HEK293 (cell line): Measurements from ENCODE around the gene SEC14L6.
"Not testable (repeated sequence)": the region's sequence is repeated elsewhere in the genome, so short reads cannot be mapped to it uniquely, and the experiment has no call there.

Source experiments
- CTCF ChIA-PET: fragments of 350-600 bp; formaldehyde crosslinking; extraction: SDS; loops from one replicate; lab custom pipeline; 2021; ENCODE audit warnings: antibody characterized with exemption; lab: Yijun Ruan, JAX
- POLR2A ChIA-PET: fragments of 300-600 bp; formaldehyde crosslinking; extraction: SDS; loops from one replicate; lab custom pipeline; 2020; ENCODE audit warnings: antibody characterized with exemption, inconsistent platforms; lab: Yijun Ruan, JAX
- H3K27ac ChIP-seq: fragments of 200-500 bp; sonication (Bioruptor generic); 2 replicates; pipeline ENCODE4 v1.5.1; 2014; ENCODE audit warnings: low read depth, low read length, control low read depth, inconsistent platforms; ENCODE audit errors: extremely low read depth
- H3K36me3 ChIP-seq, 2 experiments: fragments of 200-500 bp in 1 of 2; sonication (Bioruptor generic) in 1 of 2; 1 replicate in 1 of 2; 2 replicates in 1 of 2; pipeline ENCODE4 v1.5.1; 2014 to 2017; ENCODE audit warnings: inconsistent platforms in 2 of 2, low read length in 2 of 2; ENCODE audit not compliant: control insufficient read depth in 2 of 2, insufficient read depth in 1 of 2
- H3K4me1 ChIP-seq: fragments of 200-500 bp; sonication (Bioruptor generic); 2 replicates; pipeline ENCODE4 v1.5.1; 2014; ENCODE audit warnings: mild to moderate bottlenecking, low read length, inconsistent platforms; ENCODE audit not compliant: control insufficient read depth, insufficient read depth
- H3K4me3 ChIP-seq: 2 replicates; pipeline ENCODE4 v1.5.1; 2011; ENCODE audit warnings: low read depth, mild to moderate bottlenecking, control low read depth, low read length, moderate library complexity
- H3K9me3 ChIP-seq: fragments of 200-500 bp; sonication (Bioruptor generic); 2 replicates; pipeline ENCODE4 v1.5.1; 2014; ENCODE audit warnings: low read depth, low read length, inconsistent platforms; ENCODE audit not compliant: control insufficient read depth, insufficient read depth
- ELK4 ChIP-seq: IDR thresholded peaks from 2 replicates; pipeline ENCODE4 v1.6.1; 2011; ENCODE audit warnings: mild to moderate bottlenecking, low read depth, low read length, borderline replicate concordance
- HOXA7 ChIP-seq: sonication (generic); formaldehyde crosslinking; IDR thresholded peaks from 2 replicates; pipeline ENCODE4 v1.8.1; 2022; ENCODE audit warnings: missing genetic modification reagents, borderline replicate concordance
- OSR2 ChIP-seq: fragments of 450-650 bp; formaldehyde crosslinking; IDR thresholded peaks from 2 replicates; pipeline ENCODE4 v1.5.1; 2016; ENCODE audit warnings: missing biosample characterization, missing genetic modification characterization
- OVOL3 ChIP-seq: fragments of 450-650 bp; formaldehyde crosslinking; IDR thresholded peaks from 2 replicates; pipeline ENCODE4 v1.5.1; 2016; ENCODE audit warnings: missing biosample characterization, missing genetic modification characterization
- PATZ1 ChIP-seq: fragments of 450-650 bp; formaldehyde crosslinking; IDR thresholded peaks from 2 replicates; pipeline ENCODE4 v1.5.1; 2016; ENCODE audit warnings: missing biosample characterization, missing genetic modification characterization
- SALL2 ChIP-seq: fragments of 450-650 bp; formaldehyde crosslinking; IDR thresholded peaks from 2 replicates; pipeline ENCODE4 v1.5.0; 2017; ENCODE audit warnings: missing biosample characterization, mild to moderate bottlenecking, missing genetic modification characterization, borderline replicate concordance
- SCRT2 ChIP-seq: fragments of 450-650 bp; formaldehyde crosslinking; IDR thresholded peaks from 2 replicates; pipeline ENCODE4 v1.5.1; 2016; ENCODE audit warnings: missing biosample characterization, missing genetic modification characterization
- YY2 ChIP-seq: fragments of 450-650 bp; formaldehyde crosslinking; IDR thresholded peaks from 2 replicates; pipeline ENCODE4 v1.5.1; 2016; ENCODE audit warnings: missing biosample characterization, missing genetic modification characterization
- ZBTB6 ChIP-seq: fragments of 450-650 bp; formaldehyde crosslinking; IDR thresholded peaks from 2 replicates; pipeline ENCODE4 v1.5.1; 2017; ENCODE audit warnings: missing biosample characterization, missing genetic modification characterization
- ZFP37 ChIP-seq: fragments of 450-650 bp; formaldehyde crosslinking; IDR thresholded peaks from 2 replicates; pipeline ENCODE4 v1.5.1; 2016; ENCODE audit warnings: missing biosample characterization, missing genetic modification characterization
- ZIC2 ChIP-seq: fragments of 450-650 bp; formaldehyde crosslinking; IDR thresholded peaks from 2 replicates; pipeline ENCODE4 v1.5.1; 2016; ENCODE audit warnings: missing biosample characterization, missing genetic modification characterization
- ZNF121 ChIP-seq: fragments of 450-650 bp; formaldehyde crosslinking; IDR thresholded peaks from 2 replicates; pipeline ENCODE4 v1.5.1; 2016; ENCODE audit warnings: missing biosample characterization, missing genetic modification characterization
- ZNF133 ChIP-seq: fragments of 450-650 bp; formaldehyde crosslinking; IDR thresholded peaks from 2 replicates; pipeline ENCODE4 v1.5.1; 2016; ENCODE audit warnings: missing biosample characterization, missing genetic modification characterization
- ZNF184 ChIP-seq: fragments of 450-650 bp; IDR thresholded peaks from 2 replicates; pipeline ENCODE4 v1.5.1; 2018; ENCODE audit warnings: missing biosample characterization, mild to moderate bottlenecking, missing genetic modification characterization
- ZNF214 ChIP-seq: fragments of 450-650 bp; formaldehyde crosslinking; IDR thresholded peaks from 2 replicates; pipeline ENCODE4 v1.5.1; 2017; ENCODE audit warnings: missing biosample characterization, mild to moderate bottlenecking, missing genetic modification characterization, borderline replicate concordance
- ZNF324 ChIP-seq: fragments of 450-650 bp; formaldehyde crosslinking; IDR thresholded peaks from 2 replicates; pipeline ENCODE4 v1.5.1; 2016; ENCODE audit warnings: missing biosample characterization, missing genetic modification characterization
- ZNF394 ChIP-seq: fragments of 450-650 bp; formaldehyde crosslinking; IDR thresholded peaks from 2 replicates; pipeline ENCODE4 v1.5.1; 2016; ENCODE audit warnings: missing biosample characterization, missing genetic modification characterization, mild to moderate bottlenecking, moderate library complexity, borderline replicate concordance
- ZNF433 ChIP-seq: fragments of 450-650 bp; formaldehyde crosslinking; IDR thresholded peaks from 2 replicates; pipeline ENCODE4 v1.5.1; 2016; ENCODE audit warnings: missing biosample characterization, missing genetic modification characterization, low read depth
- ZNF660 ChIP-seq: fragments of 450-650 bp; IDR thresholded peaks from 2 replicates; pipeline ENCODE4 v1.5.1; 2018; ENCODE audit warnings: missing biosample characterization, mild to moderate bottlenecking, missing genetic modification characterization
- TF ChIP-seq, protein P1 (sequence below): fragments of 450-650 bp; formaldehyde crosslinking; IDR thresholded peaks from 2 replicates; pipeline ENCODE4; 2016; ENCODE audit warnings: missing biosample characterization, missing genetic modification characterization
- TF ChIP-seq, protein P2 (sequence below): fragments of 450-650 bp; formaldehyde crosslinking; IDR thresholded peaks from 2 replicates; pipeline ENCODE4 v1.5.1; 2016; ENCODE audit warnings: missing biosample characterization, missing genetic modification characterization, borderline replicate concordance
- TF ChIP-seq, protein P3 (sequence below): fragments of 450-650 bp; formaldehyde crosslinking; IDR thresholded peaks from 2 replicates; pipeline ENCODE4 v1.5.1; 2016; ENCODE audit warnings: missing biosample characterization, missing genetic modification characterization
- TF ChIP-seq, protein P4 (sequence below): fragments of 450-650 bp; IDR thresholded peaks from 2 replicates; pipeline ENCODE4 v1.5.1; 2018; ENCODE audit warnings: missing biosample characterization, missing genetic modification characterization

Gene SEC14L6

DNA sequence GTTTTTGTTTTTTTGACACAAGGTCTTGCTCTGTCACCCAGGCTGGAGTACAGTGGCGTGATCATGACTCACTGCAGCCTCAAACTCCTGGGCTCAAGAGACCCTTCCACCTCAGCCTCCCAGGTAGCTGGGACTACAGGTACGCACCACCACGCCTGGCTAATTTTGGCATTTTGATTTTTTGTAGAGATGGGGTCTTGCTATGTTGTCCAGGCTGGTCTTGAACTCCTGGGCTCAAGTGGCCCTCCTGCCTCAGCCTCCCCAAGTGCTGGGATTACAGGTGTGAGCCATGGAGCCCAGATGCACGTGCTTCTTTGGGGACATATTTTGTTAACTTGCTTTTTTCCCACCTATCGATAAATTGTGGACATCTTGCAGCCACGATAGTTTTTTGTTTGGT, 20.7 kb upstream of the SEC14L6 start:
- H3K4me1 ChIP-seq, H3K36me3 ChIP-seq, H3K9me3 ChIP-seq, POLR2A ChIA-PET, H3K27ac ChIP-seq, CTCF ChIA-PET, H3K4me3 ChIP-seq: not testable (repeated sequence)
- peak; percentile 75 for TF ChIP-seq ZNF121 (tag by site-specific recombination)

GRCh38 chr22:30566125-30566524, 19.6 kb upstream of the SEC14L6 start:
- CTCF ChIA-PET: interaction anchor here (0.6 to 1.0 kb wide), 3 partner anchors 40 to 247 kb away, joined by 3 to 5 read pairs (median 4); no protein-coding TSS in a partner anchor
- H3K4me1 ChIP-seq: no peaks in the 10 kb centered on the region
- H3K27ac ChIP-seq: no peak overlapping the region
- no peaks in the 10 kb centered on the region for H3K36me3 ChIP-seq
- no peak overlapping the region for H3K4me3 ChIP-seq
- H3K9me3 ChIP-seq: no peaks in the 10 kb centered on the region
- TF ChIP-seq, protein P1, sequence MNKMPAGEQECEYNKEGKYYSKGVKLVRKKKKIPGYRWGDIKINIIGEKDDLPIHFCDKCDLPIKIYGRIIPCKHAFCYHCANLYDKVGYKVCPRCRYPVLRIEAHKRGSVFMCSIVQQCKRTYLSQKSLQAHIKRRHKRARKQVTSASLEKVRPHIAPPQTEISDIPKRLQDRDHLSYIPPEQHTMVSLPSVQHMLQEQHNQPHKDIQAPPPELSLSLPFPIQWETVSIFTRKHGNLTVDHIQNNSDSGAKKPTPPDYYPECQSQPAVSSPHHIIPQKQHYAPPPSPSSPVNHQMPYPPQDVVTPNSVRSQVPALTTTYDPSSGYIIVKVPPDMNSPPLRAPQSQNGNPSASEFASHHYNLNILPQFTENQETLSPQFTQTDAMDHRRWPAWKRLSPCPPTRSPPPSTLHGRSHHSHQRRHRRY (tag by site-specific recombination): no peak
- TF ChIP-seq ZNF394 (tag by site-specific recombination) (no peak), ZNF660 (tag by site-specific recombination) (no peak), ZIC2 (tag by site-specific recombination) (no peak), ELK4 (no peak), ZFP37 (no peak), ZNF133 (tag by site-specific recombination) (no peak), SCRT2 (tag by site-specific recombination) (no peak), ZNF433 (no peak), PATZ1 (no peak), ZBTB6 (tag by site-specific recombination) (no peak), ZNF184 (tag by site-specific recombination) (no peak), SALL2 (no peak)
- TF ChIP-seq, protein P2, sequence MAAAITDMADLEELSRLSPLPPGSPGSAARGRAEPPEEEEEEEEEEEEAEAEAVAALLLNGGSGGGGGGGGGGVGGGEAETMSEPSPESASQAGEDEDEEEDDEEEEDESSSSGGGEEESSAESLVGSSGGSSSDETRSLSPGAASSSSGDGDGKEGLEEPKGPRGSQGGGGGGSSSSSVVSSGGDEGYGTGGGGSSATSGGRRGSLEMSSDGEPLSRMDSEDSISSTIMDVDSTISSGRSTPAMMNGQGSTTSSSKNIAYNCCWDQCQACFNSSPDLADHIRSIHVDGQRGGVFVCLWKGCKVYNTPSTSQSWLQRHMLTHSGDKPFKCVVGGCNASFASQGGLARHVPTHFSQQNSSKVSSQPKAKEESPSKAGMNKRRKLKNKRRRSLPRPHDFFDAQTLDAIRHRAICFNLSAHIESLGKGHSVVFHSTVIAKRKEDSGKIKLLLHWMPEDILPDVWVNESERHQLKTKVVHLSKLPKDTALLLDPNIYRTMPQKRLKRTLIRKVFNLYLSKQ (tag by site-specific recombination): no peak
- TF ChIP-seq, all 188 proteins: peak for 0
- POLR2A ChIA-PET: no interaction called here

DNA sequence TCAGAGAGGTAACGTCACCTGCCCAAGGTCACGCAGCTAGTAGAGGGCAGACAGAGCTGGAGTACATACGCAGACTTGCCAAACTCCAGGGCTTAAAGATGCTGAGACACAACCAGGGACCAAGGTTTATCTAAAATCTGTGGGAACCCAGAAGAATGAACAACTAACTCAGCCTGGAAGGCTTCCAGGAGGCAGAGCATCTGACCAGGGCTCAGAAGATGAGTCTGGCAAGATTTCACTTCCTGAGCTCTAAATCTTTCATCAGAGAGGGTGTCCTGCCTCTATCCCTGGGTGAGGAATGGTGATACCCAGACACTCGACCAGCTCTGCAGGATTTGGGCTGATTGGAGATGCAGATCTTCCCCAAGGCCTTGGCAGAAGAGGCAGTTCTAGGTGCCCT, 18.8 kb upstream of the SEC14L6 start:
- POLR2A ChIA-PET: no interaction called here
- TF ChIP-seq OSR2 (no peak), ZNF324 (no peak), ZNF214 (tag by site-specific recombination) (no peak), HOXA7 (CRISPR knock-in tag) (no peak), YY2 (tag by site-specific recombination) (no peak), OVOL3 (tag by site-specific recombination) (no peak)
- TF ChIP-seq, protein P3, sequence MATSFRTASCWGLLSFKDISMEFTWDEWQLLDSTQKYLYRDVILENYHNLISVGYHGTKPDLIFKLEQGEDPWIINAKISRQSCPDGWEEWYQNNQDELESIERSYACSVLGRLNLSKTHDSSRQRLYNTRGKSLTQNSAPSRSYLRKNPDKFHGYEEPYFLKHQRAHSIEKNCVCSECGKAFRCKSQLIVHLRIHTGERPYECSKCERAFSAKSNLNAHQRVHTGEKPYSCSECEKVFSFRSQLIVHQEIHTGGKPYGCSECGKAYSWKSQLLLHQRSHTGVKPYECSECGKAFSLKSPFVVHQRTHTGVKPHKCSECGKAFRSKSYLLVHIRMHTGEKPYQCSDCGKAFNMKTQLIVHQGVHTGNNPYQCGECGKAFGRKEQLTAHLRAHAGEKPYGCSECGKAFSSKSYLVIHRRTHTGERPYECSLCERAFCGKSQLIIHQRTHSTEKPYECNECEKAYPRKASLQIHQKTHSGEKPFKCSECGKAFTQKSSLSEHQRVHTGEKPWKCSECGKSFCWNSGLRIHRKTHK (tag by site-specific recombination): no peak
- TF ChIP-seq, protein P4, sequence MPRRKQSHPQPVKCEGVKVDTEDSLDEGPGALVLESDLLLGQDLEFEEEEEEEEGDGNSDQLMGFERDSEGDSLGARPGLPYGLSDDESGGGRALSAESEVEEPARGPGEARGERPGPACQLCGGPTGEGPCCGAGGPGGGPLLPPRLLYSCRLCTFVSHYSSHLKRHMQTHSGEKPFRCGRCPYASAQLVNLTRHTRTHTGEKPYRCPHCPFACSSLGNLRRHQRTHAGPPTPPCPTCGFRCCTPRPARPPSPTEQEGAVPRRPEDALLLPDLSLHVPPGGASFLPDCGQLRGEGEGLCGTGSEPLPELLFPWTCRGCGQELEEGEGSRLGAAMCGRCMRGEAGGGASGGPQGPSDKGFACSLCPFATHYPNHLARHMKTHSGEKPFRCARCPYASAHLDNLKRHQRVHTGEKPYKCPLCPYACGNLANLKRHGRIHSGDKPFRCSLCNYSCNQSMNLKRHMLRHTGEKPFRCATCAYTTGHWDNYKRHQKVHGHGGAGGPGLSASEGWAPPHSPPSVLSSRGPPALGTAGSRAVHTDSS (tag by site-specific recombination): no peak

More for the DNA sequence above, 18.8 kb upstream of the SEC14L6 start:
- no peaks in the 10 kb centered on the region for H3K9me3 ChIP-seq
- H3K36me3 ChIP-seq: no peaks in the 10 kb centered on the region
- no peak overlapping the region for H3K27ac ChIP-seq
- CTCF ChIA-PET: interaction anchor here (0.6 to 1.3 kb wide), 3 partner anchors 145 to 355 kb away, joined by 3 to 4 read pairs (median 4); no protein-coding TSS in a partner anchor
- no peaks in the 10 kb centered on the region for H3K4me1 ChIP-seq
- no peak overlapping the region for H3K4me3 ChIP-seq
